Jurkat, Clone E6-1 (cell line): Measurements from ENCODE around the gene RNF182.
"Not testable (repeated sequence)": the region's sequence is repeated elsewhere in the genome, so short reads cannot be mapped to it uniquely, and the experiment has no call there.

Source experiments
- DNase-seq: peaks from one replicate; pipeline ENCODE4 v3.0.0-alpha.2; 2011; ENCODE audit warnings: low read depth, low spot score
- H3K4me3 ChIP-seq: 2 replicates; pipeline ENCODE4 v1.5.1; 2011; ENCODE audit warnings: mild to moderate bottlenecking, low read length, control low read depth, moderate library complexity

RNF182 gene

DNA sequence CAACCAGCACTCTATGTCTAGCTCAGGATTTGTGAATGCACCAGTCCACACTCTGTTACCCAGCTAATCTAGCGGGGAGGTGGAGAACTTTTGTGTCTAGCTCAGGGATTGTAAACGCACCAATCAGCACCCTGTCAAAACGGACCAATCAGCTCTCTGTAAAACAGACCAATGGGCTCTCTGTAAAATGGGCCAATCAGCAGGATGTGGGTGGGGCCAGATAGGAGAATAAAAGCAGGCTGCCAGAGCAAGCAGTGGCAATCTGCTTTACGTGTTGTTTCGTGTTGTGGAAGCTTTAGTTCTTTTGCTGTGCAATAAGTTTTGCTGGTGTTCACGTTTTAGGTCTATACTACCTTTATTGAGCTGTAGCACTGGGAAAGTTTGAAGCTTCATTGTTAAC is 93.8 kb downstream of the RNF182 start:
- DNase-seq, H3K4me3 ChIP-seq: not testable (repeated sequence)

DNA sequence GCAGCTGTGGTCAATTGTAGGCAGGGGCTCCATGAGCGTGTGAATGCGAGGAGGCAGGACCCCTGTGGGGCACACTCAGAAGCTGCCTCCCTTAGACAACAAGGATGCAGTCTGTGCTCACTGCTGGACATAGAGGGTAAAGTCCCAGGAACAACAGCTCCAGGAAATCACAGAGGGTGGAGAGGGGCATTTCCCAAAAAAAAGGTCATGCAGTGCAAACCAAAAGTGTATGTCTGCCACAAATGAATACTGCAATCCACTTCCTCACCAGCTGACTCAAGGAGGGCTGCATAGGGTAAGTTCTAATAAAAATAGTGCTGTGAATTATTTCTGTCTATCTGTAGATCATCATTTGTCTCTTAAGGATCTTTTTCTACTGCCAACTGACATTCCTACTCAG is 95.8 kb downstream of the RNF182 start:
- H3K4me3 ChIP-seq, result no peak overlapping the region
- no peak for DNase-seq

DNA sequence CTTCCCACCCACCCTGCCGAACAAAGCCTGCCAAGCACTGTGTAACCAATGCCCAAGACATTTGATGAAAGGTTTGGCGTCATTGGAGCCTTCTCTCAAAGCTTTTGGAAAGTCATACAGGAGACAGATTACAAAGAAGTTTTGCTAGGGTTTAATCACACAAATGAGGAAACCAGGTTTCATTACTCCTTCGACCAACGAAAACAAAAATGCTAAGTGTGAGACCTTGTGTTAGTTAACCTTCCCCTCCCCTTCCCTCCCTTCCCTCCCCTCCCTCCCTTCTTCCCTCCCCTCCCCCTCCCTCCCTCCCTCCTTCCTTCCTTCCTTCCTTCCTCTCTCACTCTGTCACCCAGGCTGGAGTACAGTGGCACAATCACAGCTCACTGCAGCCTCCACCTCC is 96.7 kb downstream of the RNF182 start:
- no peak overlapping the region for H3K4me3 ChIP-seq
- DNase-seq, result no peak

DNA sequence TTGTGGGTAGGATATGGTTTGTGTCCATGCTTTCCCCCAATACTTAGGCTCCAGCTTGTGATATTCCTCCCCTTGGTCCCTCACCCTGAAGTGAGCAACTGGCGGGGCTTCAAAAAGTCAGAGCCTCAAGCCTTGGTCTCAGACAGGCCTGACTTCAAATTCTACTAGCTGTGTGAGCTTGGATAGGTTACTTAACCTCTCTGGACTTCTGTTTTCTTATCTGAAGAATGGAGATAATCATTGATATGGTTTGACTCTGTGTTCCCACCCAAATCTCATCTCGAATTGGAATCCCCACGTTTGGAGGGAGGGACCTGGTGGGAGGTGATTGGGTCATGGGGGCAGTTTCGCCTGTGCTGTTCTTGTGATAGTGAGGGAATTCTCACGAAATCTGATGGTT is 97.9 kb downstream of the RNF182 start:
- no peak overlapping the region for H3K4me3 ChIP-seq
- no peak for DNase-seq

DNA sequence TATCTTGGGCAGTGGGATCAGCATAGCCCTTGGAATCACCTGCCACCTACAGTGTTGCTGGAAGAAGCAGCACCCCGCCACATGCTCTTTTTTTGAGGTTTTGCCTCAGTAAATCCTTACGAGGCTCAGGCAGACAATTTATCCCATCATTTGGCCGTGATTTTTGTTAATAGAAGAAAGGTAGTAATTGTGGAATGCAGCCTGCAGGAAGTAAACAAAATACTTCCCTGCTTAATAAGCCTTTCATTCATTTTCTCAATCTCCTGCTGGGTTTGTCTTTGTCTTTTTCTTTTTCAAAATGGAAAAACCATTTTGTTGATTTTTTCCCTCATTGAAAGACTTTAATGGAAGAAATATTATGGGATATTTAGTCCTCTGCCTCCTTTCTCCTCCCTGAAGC is 99.1 kb downstream of the RNF182 start:
- no peak overlapping the region for H3K4me3 ChIP-seq
- no peak for DNase-seq

DNA sequence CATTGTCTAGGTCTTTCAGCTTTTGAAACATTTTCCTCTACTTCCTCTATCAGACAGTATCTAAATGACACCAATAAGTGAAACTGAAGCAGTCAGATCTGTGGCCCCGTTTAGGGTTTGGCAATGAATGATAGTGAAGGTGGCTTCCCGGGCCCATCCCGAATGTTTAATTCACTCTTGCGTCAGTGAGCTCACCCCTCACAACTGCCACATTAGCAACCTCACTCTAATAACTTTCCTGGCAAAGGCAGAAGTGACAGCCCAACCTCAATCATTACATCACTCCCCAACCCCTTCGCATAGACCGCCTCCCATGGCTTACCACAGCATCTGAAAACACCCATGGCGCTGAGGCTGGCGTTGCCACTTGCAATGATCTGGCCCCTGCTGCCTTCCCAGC is 100.4 kb downstream of the RNF182 start:
- no peak for DNase-seq
- no peak overlapping the region for H3K4me3 ChIP-seq

DNA sequence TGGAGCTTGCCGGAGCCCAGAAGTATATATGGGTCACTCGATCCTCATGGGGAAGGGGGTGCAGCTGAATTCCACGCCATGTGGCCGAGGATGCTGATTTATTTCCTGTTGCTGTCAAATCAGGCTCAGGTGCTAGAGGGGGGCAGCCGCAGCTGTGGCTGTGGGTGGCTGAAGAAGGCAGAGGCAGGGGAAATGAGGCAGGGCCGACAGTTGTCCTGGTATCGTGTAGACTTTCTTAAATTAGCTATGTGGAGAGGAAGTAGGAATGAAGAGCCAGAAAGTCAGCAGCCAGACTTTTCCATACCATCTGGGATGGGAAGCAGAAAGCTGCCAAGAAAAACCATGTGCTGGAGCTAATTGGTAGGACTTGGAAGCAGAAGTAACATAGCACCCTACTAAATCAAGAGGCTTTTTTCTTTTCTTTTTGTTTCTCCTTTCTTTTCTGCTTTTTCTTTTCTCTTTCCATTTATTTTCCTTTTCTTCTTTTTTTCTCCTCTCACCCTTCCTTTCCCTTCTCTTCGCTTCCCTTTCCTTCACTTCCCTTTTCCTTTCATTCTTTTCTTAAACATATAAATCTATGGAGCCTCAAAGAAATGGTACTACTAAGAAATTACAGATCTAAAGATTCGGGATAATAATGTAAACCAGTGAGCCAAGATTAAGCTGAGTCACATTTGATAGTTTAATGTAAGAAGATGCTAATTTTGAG is 102.2 kb downstream of the RNF182 start:
- no peak for DNase-seq
- H3K4me3 ChIP-seq, result no peak overlapping the region

DNA sequence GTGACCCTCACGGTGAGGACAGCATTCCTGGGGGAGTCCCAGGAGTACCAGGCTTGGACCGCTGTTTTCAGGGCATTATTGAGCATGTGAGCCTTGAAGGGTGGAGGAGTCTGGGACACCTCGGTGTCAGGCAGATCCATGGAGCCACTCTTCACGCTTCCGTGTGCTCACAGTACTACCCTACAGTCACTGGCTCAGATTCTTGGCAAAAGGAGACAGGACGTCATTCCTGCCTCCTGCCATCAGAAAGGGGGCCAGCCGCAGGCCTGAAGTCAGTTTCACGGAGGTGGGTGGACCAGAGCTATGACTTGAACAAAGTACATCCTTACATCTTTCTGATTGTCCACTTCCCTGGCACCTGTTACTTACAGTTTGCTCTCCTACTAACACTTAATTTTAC is 103.9 kb downstream of the RNF182 start:
- no peak for DNase-seq
- no peak overlapping the region for H3K4me3 ChIP-seq

DNA sequence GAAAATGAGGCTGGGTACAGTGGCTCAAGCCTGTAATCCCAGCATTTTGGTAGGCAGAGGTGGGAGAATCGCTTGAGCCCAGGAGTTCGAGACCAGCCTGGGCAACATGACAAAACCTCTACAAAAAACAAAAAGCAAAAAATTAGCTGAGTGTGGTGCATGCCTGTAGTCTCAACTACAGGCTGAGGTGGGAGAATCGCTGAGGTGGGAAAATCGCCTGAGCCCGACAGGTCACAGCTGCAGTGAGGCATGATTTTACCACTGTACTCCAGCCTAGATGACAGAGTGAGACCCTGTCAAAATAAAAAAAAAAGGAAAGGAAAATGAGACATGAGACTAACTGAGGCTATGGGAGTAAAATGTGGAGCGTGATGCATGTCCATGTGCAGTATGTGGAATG is 104.9 kb downstream of the RNF182 start:
- H3K4me3 ChIP-seq, result no peak overlapping the region
- no peak for DNase-seq
